K562 (cell line): ENCODE measurements around the gene UNC119. TPM values are rescaled to one million over a fixed set of nuclear protein-coding genes. Genes with fewer than 3 reads are reported as not detected.

Experiments
- AFF4 ChIP-seq: sonication (generic); formaldehyde crosslinking; IDR thresholded peaks from 2 replicates; pipeline ENCODE4 v1.8.0; 2023; ENCODE audit warnings: mild to moderate bottlenecking, missing genetic modification reagents
- ATF6 ChIP-seq: sonication (generic); formaldehyde crosslinking; IDR thresholded peaks from 2 replicates; pipeline ENCODE4 v1.4.0; 2020; ENCODE audit warnings: mild to moderate bottlenecking, missing genetic modification reagents
- E2F8 ChIP-seq: fragments of 450-650 bp; IDR thresholded peaks from 2 replicates; pipeline ENCODE4 v1.7.1; 2018; ENCODE audit warnings: mild to moderate bottlenecking, low read depth; ENCODE audit not compliant: partially characterized antibody
- KDM5B ChIP-seq: fragments of 200-600 bp; sonication (generic); IDR thresholded peaks from 2 replicates; pipeline ENCODE4 v1.6.1; 2012; ENCODE audit warnings: low read depth, mild to moderate bottlenecking, moderate library complexity, low read length, control low read depth, inconsistent platforms; ENCODE audit not compliant: insufficient replicate concordance
- MAFK ChIP-seq: IDR thresholded peaks from 2 replicates; pipeline ENCODE4 v1.6.1; 2011; ENCODE audit warnings: low read length, improper control_type of control experiment
- MTA3 ChIP-seq: fragments of 450-650 bp; formaldehyde crosslinking; IDR thresholded peaks from 2 replicates; pipeline ENCODE4 v1.6.1; 2017; ENCODE audit warnings: mild to moderate bottlenecking, borderline replicate concordance
- NFIC ChIP-seq: fragments of 450-650 bp; IDR thresholded peaks from 2 replicates; pipeline ENCODE4 v1.6.1; 2017; ENCODE audit warnings: mild to moderate bottlenecking, inconsistent platforms
- NR2F6 ChIP-seq: fragments of 450-650 bp; formaldehyde crosslinking; IDR thresholded peaks from 2 replicates; pipeline ENCODE4 v1.4.0; 2020; ENCODE audit warnings: mild to moderate bottlenecking
- RAD21 ChIP-seq, 2 experiments: fragments of 250-450 bp in 1 of 2; fragments of 450-650 bp in 1 of 2; sonication (Bioruptor Pico) in 1 of 2; formaldehyde crosslinking in 1 of 2; IDR thresholded peaks in 1 of 2; conservative IDR thresholded peaks in 1 of 2; 2 replicates each; pipeline versions ENCODE4 v1.4.0 to v1.8.0; 2020 to 2022; ENCODE audit warnings: mild to moderate bottlenecking in 2 of 2, moderate library complexity in 1 of 2
- RBM25 ChIP-seq: fragments of 200-400 bp; formaldehyde crosslinking; IDR thresholded peaks from 2 replicates; pipeline ENCODE4 v1.6.1; 2018; ENCODE audit warnings: low read length, low read depth, moderate library complexity; ENCODE audit not compliant: severe bottlenecking
- TARDBP ChIP-seq: fragments of 450-650 bp; IDR thresholded peaks from 2 replicates; pipeline ENCODE4 v1.6.1; 2016
- ZBTB43 ChIP-seq: sonication (generic); formaldehyde crosslinking; IDR thresholded peaks from 2 replicates; pipeline ENCODE4 v1.8.0; 2023; ENCODE audit warnings: mild to moderate bottlenecking, missing genetic modification reagents
- ZFP36 ChIP-seq: fragments of 150-350 bp; IDR thresholded peaks from 2 replicates; pipeline ENCODE4 v1.6.1; 2018; ENCODE audit warnings: low read length, low read depth; ENCODE audit not compliant: partially characterized antibody
- polyA plus RNA-seq, 8 experiments: library from polyadenylated mRNA; depleted of rRNA in 4 of 8; stranded (reverse) in 5 of 8; unstranded in 3 of 8; fragments of >200 nt; fragmentation: Nextera tagmentation in 2 of 8; fragmentation: Illumina TruSeq in 1 of 8; extraction: Ambion mirVana in 2 of 8; extraction: Trizol in 1 of 8; gene quantifications; 2 replicates each; pipeline versions ENCODE4 v1.2.1 to v1.2.3, GENCODE V29; 2011 to 2014; ENCODE audit warnings: inconsistent platforms in 1 of 8, missing spikeins in 1 of 8
- total RNA-seq, 7 experiments: library from RNA; depleted of rRNA in 6 of 7; stranded (reverse); fragments of >200 nt in 6 of 7; fragmentation: Illumina TruSeq in 2 of 7; extraction: Trizol in 2 of 7; gene quantifications; 2 replicates each; pipeline versions ENCODE4 v1.2.1 to v1.2.3, GENCODE V29; 2011 to 2021; ENCODE audit warnings: low replicate concordance in 1 of 7

Gene UNC119
- total and polyA plus RNA-seq, 9 of the 15 experiments (the other 6 are each of a cell fraction or from before 2014, with no cell fraction given), result 0.37 to 47.7 (median 16.3) TPM

GRCh38 chr17:28599311-28600184 lies 47.1 kb upstream of the UNC119 start (continued):
- TF ChIP-seq ATF6 (CRISPR knock-in tag) (0 out of 2 replicates have a peak, but pooled peaks have one; percentile 49), NR2F6 (CRISPR knock-in tag) (no peak), E2F8 (peak; percentile 51), KDM5B (peak; percentile 5), MAFK (peak; percentile 2; the same call in 1 of the 2 replicates), AFF4 (CRISPR knock-in tag) (peak; percentile 87; the same call in 1 of the 2 replicates), MTA3 (peak; percentile 21; the same call in 1 of the 2 replicates), TARDBP (peak; percentile 20; the same call in 1 of the 2 replicates), NFIC (peak; percentile 97), RAD21 (CRISPR knock-in tag; conservative IDR thresholded peaks at IDR 0.05 in 1 of 2, IDR thresholded peaks at IDR 0.05 in 1 of 2) (no peak; a peak in 1 of 4 replicates), ZFP36 (peak; percentile 49), RBM25 (peak; percentile 79), ZBTB43 (CRISPR knock-in tag) (peak; percentile 41; the same call in 1 of the 2 replicates)
